GM21526 (cell line): ENCODE data around the gene CGB5.
"Not testable (repeated sequence)": the region's sequence is repeated elsewhere in the genome, so short reads cannot be mapped to it uniquely, and the experiment has no call there.

Experiments
- ATAC-seq: cut with Tn5 transposase; IDR thresholded peaks from one replicate; pipeline ENCODE4 v1.9.1; 2021; ENCODE audit warnings: moderate library complexity; ENCODE audit not compliant: unreplicated experiment, low FRiP score

Gene CGB5

DNA sequence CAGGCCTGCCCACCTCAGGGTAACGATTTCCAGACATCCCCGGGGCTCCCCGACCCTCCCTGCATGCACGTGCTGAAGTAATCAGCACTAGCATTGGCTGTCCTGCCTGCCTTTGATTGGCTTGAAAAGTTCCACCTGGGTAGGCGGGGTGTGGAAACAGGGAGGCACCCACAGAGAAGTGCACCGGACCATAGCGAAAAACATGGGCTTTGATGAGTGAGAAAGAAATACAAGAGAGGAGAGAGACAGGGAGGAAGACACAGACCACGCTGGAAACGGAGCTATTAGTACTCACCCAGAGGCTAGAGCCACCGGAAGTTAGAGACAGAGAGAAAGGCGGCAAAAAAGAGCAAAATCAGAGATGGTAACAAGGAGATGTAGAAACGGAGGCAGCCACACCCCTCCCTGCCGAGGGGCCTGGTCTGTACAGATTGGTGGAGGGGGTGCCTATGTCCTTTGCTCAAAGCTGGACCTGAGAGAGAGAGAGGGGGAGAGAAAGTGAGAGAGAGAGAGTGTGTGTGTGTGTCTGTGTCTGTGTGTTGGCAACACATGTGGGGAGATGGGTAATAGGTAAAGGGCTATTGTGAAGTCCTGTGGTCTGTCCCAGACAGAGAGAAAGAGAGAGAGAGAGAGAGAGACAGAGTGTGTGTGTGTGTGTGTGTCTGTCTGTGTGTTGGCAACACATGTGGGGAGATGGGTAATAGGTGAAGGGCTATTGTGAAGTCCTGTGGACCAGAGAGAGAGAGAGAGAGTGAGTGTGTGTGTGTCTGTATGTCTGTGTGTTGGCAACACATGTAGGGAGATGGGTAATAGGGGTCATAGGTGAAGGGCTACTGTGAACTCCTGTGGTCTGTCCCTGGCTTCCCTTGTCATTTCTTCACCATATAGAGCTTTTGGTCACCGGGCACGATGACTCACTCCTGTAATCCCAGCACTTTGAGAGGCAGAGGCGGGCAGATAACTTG lies 22.4 kb upstream of the CGB5 start:
- no peak for ATAC-seq

DNA sequence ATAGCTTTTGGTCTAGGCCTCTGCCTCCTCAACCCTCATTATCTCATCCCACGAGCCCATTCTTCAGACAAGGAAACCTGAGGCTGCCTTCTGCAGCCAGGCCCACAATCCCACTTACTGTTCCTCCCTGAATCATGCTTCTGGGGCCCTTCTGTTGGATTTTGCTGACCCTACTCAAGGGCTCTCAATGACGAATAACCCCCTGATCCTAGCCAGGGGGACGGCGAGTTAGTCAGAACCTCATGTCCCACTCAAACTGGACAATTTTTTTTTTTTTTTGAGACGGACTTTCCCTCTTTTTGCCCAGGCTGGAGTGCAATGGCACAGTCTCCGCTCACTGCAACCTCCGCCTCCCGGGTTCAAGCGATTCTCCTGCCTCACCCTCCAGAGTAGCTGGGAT lies 21.5 kb upstream of the CGB5 start:
- no peak for ATAC-seq

DNA sequence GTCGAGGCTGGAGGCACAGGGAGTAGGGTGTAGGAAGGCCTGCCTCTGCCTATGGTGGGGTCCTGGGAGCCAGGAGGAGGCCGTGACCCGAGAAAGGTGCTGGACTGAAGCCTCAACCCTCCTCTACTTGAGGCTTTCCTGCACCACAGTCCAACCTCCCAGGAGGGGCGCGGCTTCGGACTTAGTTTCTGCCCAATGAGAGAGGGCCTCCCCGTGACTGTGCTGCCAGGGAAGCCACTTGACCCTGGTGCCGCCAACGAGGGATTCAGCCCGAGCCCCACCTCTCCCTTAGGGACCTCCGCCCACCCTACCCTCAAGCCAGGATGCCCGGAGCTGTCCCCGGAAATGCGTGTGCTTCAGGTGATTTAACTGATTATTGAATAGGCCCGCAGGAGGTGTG lies 19.4 kb upstream of the CGB5 start, which contains the start of gene CGB3:
Gene CGB3 (minus strand): TSS at position 101 of the 400 bp plus-strand sequence. CDS start 362 bp downstream, outside the sequence.
- ATAC-seq: not testable (repeated sequence)

DNA sequence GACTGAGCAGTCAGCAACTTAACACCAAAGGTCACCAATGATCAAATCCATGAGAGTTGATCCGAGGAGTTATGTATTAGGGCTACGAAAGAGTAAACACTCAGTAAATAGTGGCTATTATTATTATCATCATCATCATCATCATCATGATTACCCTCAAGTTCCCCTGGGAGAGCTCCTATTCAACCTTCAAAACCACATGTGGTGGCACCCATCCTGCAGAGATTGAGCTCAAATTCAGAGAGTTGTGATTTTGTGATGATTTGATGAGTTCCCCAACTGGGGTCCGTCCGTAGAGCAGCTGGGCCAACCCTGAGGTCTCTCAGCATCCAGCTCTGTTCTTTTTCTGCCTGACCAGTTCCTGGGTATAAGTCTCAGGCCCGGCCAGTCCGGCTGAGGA lies 18.6 kb upstream of the CGB5 start:
- ATAC-seq: not testable (repeated sequence)

DNA sequence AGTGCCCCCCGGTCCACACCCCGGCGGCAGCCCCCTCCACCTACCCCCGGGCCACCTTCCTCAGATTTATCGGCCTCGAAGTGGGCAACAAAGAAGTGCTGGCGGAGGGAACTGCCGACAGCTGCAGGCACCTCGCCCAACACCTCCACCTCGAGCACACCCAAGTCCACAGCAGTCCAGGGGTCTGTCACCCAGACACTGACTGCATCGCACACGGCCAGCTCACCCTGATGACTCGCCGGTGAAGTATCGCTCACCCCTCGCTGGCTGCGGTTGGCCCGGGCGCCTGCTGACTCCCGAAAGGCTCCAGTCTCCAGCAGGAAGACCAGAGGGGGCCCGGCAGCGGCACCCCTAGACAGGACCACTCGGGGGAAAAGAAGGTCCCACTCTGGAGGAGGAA lies 18.0 kb upstream of the CGB5 start:
- ATAC-seq: not testable (repeated sequence)

DNA sequence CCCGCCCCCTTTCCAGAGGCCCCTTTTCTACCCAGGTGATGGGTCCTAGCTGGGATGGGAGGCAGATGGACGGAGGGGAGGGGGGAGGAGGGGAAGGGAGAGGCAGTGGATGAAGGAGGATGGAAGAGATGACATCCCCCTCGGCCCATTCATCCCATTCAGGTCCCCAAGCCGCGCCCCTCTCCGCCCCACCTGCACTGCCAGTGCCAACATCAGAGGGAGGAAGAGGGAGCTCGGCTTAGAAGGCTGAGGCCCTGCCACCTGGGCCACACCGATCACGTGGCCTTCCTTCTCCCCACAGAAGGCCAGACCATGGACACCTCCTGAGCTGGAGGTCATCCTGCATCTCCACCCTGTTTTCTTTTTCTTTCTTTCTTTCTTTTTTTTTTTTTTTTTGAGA lies 15.0 kb upstream of the CGB5 start:
- not testable (repeated sequence) for ATAC-seq

DNA sequence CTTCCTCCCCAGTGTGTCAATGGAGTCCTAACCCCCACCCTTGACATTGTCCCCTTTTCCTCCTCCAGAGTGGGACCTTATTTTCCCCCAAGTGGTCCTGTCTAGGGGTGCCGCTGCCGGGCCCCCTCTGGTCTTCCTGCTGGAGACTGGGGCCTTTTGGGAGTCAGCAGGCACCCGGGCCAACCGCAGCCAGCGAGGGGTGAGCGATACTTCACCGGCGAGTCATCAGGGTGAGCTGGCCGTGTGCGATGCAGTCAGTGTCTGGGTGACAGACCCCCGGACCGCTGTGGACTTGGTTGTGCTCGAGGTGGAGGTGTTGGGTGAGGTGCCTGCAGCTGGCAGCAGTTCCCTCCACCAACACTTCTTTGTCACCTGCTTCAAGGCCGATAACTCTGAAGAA lies 13.9 kb upstream of the CGB5 start:
- not testable (repeated sequence) for ATAC-seq

DNA sequence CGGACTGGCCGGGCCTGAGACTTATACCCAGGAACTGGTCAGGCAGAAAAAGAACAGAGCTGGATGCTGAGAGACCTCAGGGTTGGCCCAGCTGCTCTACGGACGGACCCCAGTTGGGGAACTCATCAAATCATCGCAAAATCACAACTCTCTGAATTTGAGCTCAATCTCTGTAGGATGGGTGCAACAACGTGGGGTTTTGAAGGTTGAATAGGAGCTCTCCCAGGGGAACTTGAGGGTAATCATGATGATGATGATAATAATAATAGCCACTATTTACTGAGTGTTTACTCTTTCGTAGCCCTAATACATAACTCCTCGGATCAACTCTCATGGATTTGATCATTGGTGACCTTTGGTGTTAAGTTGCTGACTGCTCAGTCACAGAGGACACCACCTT lies 13.3 kb upstream of the CGB5 start:
- ATAC-seq: not testable (repeated sequence)

DNA sequence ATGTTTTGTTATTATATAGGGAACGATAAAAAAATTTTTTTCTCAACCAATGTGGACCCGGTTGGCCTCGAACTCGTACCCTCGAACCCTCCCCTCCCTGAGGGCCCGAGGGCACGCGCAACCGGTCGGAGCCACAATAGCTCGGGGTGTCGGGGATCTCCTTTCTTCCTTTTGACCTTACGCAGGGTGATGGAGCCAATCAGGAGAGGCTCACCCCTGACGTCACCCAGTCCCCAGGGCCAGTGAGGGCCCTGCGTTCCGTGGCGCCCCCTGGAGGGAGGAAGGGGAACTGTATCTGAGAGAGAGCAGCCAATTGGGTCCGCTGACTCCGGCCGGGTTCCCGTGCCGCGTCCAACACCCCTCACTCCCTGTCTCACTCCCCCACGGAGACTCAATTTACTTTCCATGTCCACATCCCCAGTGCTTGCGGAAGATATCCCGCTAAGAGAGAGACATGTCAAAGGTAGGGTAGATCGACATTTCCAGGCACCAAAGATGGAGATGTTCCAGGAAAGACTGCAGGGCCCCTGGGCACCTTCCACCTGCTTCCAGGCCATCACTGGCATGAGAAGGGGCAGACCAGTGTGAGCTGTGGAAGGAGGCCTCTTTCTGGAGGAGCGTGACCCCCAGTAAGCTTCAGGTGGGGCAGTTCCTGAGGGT lies 11.9 kb upstream of the CGB5 start, which contains the start of gene CGB2:
Gene CGB2 (plus strand): TSS at position 249 of the 660 bp plus-strand sequence. CDS start 206 bp downstream, at position 455.
- ATAC-seq: not testable (repeated sequence)

DNA sequence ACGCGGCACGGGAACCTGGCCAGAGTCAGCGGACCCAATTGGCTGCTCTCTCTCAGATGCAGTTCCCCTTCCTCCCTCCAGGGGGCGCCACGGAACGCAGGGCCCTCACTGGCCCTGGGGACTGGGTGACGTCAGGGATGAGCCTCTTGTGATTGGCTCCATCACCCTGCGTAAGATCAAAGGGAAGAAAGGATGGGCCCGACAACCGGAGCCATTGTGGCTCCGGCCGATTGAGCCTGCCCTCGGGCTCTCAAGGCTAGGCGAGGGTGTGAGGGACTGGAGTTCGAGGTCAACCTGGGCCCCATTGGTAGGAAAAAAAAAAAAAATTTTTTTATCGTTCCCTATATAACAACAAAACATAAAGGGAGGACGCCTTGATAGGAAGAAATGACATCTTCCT lies 6.8 kb upstream of the CGB5 start, which contains the start of gene CGB1:
Gene CGB1 (minus strand): TSS at position 81 of the 400 bp plus-strand sequence. CDS start 184 bp downstream, outside the sequence.
- ATAC-seq: not testable (repeated sequence)

DNA sequence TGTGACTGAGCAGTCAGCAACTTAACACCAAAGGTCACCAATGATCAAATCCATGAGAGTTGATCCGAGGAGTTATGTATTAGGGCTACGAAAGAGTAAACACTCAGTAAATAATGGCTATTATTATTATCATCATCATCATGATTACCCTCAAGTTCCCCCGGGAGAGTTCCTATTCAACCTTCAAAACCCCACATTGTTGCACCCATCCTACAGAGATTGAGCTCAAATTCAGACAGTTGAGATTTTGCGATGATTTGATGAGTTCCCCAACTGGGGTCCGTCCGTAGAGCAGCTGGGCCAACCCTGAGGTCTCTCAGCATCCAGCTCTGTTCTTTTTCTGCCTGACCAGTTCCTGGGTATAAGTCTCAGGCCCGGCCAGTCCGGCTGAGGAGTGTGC lies 5.5 kb upstream of the CGB5 start:
- not testable (repeated sequence) for ATAC-seq

DNA sequence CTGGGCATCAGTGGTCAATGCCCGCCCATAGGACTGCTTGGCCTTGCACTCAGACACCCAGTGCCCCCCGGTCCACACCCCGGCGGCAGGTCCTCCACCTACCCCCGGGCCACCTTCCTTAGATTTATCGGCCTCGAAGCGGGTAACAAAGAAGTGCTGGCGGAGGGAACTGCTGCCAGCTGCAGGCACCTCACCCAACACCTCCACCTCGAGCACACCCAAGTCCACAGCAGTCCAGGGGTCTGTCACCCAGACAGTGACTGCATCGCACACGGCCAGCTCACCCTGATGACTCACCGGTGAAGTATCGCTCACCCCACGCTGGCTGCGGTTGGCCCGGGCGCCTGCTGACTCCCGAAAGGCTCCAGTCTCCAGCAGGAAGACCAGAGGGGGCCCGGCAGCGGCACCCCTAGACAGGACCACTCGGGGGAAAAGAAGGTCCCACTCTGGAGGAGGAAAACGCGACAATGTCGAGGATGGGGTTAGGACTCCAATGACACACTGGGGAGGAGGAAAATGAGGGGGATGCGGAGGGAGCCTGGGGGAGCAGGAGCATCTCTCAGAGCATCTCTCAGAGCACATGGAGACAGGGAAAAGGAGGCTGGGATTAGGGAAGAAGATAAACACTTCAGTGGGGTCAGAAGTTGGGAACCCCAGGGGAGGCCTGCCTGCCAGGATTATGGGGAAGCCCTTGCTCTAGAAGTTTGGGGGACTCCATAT lies 4.9 kb upstream of the CGB5 start:
- ATAC-seq: not testable (repeated sequence)

DNA sequence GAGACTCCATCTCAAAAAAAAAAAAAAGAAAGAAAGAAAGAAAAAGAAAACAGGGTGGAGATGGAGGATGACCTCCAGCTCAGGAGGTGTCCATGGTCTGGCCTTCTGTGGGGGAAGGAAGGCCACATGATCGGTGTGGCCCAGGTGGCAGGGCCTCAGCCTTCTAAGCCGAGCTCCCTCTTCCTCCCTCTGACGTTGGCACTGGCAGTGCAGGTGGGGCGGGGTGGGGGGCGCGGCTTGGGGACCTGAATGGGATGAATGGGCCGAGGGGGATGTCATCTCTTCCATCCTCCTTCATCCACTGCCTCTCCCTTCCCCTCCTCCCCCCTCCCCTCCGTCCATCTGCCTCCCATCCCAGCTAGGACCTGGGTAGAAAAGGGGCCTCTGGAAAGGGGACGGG lies 3.9 kb upstream of the CGB5 start:
- ATAC-seq: not testable (repeated sequence)

DNA sequence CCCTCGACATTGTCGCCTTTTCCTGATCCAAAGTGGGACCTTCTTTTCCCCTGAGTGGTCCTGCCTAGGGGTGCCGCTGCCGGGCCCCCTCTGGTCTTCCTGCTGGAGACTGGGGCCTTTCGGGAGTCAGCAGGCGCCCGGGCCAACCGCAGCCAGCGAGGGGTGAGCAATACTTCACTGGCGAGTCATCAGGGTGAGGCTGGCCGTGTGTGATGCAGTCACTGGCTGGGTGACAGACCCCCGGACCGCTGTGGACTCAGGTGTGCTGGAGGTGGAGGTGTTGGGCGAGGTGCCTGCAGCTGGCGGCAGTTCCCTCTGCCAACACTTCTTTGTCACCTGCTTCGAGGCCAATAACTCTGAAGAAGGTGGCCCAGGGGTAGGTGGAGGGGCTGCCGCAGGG lies 1.5 kb upstream of the CGB5 start:
- no peak for ATAC-seq

DNA sequence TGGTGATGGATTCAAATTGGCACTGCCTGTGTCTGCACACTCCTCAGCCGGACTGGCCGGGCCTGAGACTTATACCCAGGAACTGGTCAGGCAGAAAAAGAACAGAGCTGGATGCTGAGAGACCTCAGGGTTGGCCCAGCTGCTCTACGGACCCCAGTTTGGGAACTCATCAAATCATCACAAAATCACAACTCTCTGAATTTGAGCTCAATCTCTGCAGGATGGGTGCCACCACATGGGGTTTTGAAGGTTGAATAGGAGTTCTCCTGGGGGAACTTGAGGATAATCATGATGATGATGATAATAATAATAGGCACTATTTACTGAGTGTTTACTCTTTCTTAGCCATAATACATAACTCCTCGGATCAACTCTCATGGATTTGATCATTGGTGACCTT lies 982 bp upstream of the CGB5 start:
- ATAC-seq: not testable (repeated sequence)

DNA sequence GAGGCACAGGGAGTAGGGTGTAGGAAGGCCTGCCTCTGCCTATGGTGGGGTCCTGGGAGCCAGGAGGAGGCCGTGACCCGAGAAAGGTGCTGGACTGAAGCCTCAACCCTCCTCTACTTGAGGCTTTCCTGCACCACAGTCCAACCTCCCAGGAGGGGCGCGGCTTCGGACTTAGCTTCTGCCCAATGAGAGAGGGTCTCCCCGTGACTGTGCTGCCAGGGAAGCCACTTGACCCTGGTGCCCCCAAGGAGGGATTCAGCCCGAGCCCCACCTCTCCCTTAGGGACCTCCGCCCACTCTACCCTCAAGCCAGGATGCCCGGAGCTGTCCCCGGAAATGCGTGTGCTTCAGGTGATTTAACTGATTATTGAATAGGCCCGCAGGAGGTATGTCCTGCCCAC lies 5.4 kb downstream of the CGB5 start, which contains the start of gene CGB8:
Gene CGB8 (minus strand): TSS at position 101 of the 400 bp plus-strand sequence. CDS start 372 bp downstream, outside the sequence.
- not testable (repeated sequence) for ATAC-seq

DNA sequence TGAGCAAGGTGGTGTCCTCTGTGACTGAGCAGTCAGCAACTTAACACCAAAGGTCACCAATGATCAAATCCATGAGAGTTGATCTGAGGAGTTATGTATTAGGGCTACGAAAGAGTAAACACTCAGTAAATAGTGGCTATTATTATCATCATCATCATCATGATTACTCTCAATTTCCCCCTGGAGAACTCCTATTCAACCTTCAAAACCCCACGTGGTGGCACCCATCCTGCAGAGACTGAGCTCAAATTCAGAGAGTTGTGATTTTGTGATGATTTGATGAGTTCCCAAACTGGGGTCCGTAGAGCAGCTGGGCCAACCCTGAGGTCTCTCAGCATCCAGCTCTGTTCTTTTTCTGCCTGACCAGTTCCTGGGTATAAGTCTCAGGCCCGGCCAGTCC lies 6.2 kb downstream of the CGB5 start:
- ATAC-seq: not testable (repeated sequence)

DNA sequence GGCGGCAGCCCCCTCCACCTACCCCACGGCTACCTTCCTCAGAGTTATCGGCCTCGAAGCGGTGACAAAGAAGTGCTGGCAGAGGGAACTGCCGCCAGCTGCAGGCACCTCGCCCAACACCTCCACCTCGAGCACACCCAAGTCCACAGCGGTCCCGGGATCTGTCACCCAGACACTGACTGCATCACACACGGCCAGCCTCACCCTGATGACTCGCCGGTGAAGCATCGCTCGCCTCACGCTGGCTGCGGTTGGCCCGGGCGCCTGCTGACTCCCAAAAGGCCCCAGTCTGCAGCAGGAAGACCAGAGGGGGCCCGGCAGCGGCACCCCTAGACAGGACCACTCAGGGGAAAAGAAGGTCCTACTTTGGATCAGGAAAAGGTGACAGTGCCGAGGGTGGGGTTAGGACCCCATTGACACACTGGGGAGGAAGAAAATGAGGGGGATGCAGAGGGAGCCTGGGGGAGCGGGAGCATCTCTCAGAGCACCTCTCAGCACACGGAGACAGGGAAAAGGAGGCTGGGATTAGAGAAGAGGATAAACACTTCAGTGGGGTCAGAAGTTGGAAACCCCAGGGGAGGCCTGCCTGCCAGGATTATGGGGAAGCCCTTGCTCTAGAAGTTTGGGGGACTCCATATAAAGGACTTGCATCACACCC lies 6.9 kb downstream of the CGB5 start:
- not testable (repeated sequence) for ATAC-seq

DNA sequence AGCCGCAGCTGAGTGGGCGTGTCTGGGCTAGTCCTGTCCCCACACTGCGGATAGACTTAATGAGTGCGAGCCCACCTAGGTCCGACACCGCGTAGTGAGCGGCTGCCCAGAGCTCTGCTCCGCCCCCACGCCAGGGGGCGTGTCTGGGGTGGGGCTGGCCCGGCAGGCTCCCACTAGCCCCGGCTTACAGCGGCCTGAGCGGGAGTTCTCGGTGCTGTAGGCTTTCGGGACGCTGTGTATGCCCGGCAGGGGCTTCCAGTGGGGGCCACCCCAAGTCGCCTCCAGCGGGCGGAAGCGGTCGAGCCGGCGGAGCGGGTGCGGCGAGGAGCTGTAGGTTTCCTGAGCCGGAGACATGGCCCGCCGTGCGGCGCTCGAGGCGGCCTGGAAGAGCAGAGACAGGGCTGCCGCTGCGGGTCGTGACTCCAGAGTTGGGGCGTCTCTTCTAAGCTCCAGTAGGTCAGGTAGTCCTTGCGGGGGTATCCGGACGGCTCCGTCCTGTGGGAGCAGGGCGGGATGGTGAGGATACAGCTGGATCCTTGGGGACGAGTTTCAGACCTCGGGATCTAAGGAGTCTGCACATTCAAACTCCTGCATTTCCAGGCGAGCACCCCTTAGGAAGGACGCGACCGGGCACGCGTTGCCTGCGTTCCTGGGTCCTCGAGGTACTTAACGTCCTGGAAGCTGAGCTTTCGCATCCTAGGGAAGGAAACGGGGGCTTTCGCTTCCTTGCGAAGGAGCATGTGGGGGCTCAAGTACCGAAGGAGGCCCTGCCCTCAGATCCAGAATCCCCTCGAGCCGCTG lies 12.7 kb downstream of the CGB5 start:
- no peak for ATAC-seq
